ENCODE data around the gene NOG.

- peak; percentile 83 for TF ChIP-seq CTCF (conservative IDR thresholded peaks at IDR 0.05; ENCODE audit: low read length)
- TF ChIP-seq EZH2phosphoT487 (IDR thresholded peaks at IDR 0.05; ENCODE audit: borderline replicate concordance) = no peak
Observed at GRCh38 chr17:56592487-56593085, 913 bp upstream of the NOG start.

Data from Loucy (cell line).